HepG2 (cell line): Measurements from ENCODE around the gene OVCA2. TPM values are rescaled to one million over a fixed set of nuclear protein-coding genes. Genes with fewer than 3 reads are reported as not detected.

Experiments
- microRNA counts: library from miRNA; unstranded; fragments of <30 nt; microRNA quantifications from one replicate; lab custom pipeline; 2015
- microRNA-seq: library from miRNA; unstranded; fragments of <30 nt; microRNA quantifications from one replicate; pipeline ENCODE4, GENCODE V29; 2020
- polyA plus RNA-seq, 8 experiments: library from polyadenylated mRNA; depleted of rRNA in 3 of 8; stranded (reverse) in 7 of 8; unstranded in 1 of 8; fragments of >200 nt; fragmentation: Illumina TruSeq in 4 of 8; extraction: Trizol in 4 of 8; gene quantifications; 2 replicates each; pipeline versions ENCODE4 v1.2.1 to v1.2.3, GENCODE V29; 2011 to 2016; ENCODE audit warnings: low read depth in 4 of 8, missing spikeins in 1 of 8, mixed read lengths in 1 of 8; ENCODE audit not compliant: insufficient read depth in 1 of 8
- small RNA-seq, 3 experiments: library from RNA; depleted of rRNA; stranded (forward); fragments of <200 nt; gene quantifications; one replicate each; pipeline ENCODE3, GENCODE V24; 2012; ENCODE audit warnings: low read depth in 2 of 3, low replicate concordance in 1 of 3; ENCODE audit not compliant: insufficient read length in 3 of 3, insufficient read depth in 2 of 3
- total RNA-seq, 5 experiments: library from RNA; depleted of rRNA; stranded (reverse); fragments of >200 nt; fragmentation: Illumina TruSeq; extraction: Trizol; gene quantifications; 2 replicates each; pipeline ENCODE4 v1.2.3, GENCODE V29; 2016; ENCODE audit warnings: low read depth in 1 of 5

Gene OVCA2
- total and polyA plus RNA-seq, 2 of the 13 experiments (the other 11 are each of a cell fraction or from before 2014, with no cell fraction given) = 23.7 to 28.2 TPM

MicroRNA genes within 50 kb of the gene (microRNA counts, 767-probe panel; counts per million panel counts)
- microRNA hsa-miR-132-3p (lab: Ali Mortazavi, UCI) = not detected
- microRNA hsa-miR-212-3p (lab: Ali Mortazavi, UCI) = not detected

Small RNA genes within 50 kb of the gene (microRNA-seq; reads per million reads assigned to microRNA genes)
- gene MIR132 = 94.1 reads per million, percentile 72 among the genes with 10 or more reads in this experiment
- 6.8 reads per million, percentile 39 among the genes with 10 or more reads in this experiment for gene MIR212

Small RNA genes within 50 kb of the gene (small RNA-seq; reads per million reads assigned to genes)
- gene AC090617.9 (0 reads per million in 3 experiments), gene MIR132 (0.20 to 29.6 (median 15.5) reads per million in 3 experiments), gene MIR212 (0 to 9.7 (median 4.6) reads per million in 3 experiments), gene OVCA2 (0 reads per million in 3 experiments)

Other genes starting within 250 kb of the OVCA2 start
- gene SMYD4, start 212.1 kb upstream of the OVCA2 start, total RNA-seq (2016; rRNA removed; fragmentation: Illumina TruSeq; extraction: Trizol) = 9.8 and 11.3 TPM in 2 replicates
- 7.4 and 7.9 TPM in 2 replicates for gene SMYD4, start 212.1 kb upstream of the OVCA2 start, polyA plus RNA-seq (2011; rRNA removed)
- gene RPA1, start 212.0 kb upstream of the OVCA2 start, total RNA-seq (2016; rRNA removed; fragmentation: Illumina TruSeq; extraction: Trizol) = 13.9 and 53.3 TPM in 2 replicates
- 25.6 and 37.6 TPM in 2 replicates for gene RPA1, start 212.0 kb upstream of the OVCA2 start, polyA plus RNA-seq (2011; rRNA removed)
- not detected in 2 replicates for gene RTN4RL1, start 16.7 kb upstream of the OVCA2 start, total RNA-seq (2016; rRNA removed; fragmentation: Illumina TruSeq; extraction: Trizol)
- gene RTN4RL1, start 16.7 kb upstream of the OVCA2 start, polyA plus RNA-seq (2011; rRNA removed) = 0.01 TPM in 1 of 2 replicates, not detected in the other
- gene DPH1, start 11.9 kb upstream of the OVCA2 start, total RNA-seq (2016; rRNA removed; fragmentation: Illumina TruSeq; extraction: Trizol) = 14.5 and 25.3 TPM in 2 replicates
- 42.8 and 49.5 TPM in 2 replicates for gene DPH1, start 11.9 kb upstream of the OVCA2 start, polyA plus RNA-seq (2011; rRNA removed)
- 0.31 TPM in 1 of 2 replicates, not detected in the other for gene HIC1, start 13.1 kb downstream of the OVCA2 start, total RNA-seq (2016; rRNA removed; fragmentation: Illumina TruSeq; extraction: Trizol)
- 0.04 and 0.10 TPM in 2 replicates for gene HIC1, start 13.1 kb downstream of the OVCA2 start, polyA plus RNA-seq (2011; rRNA removed)